ENCODE results near the gene SESN1. TPM values are rescaled to one million over a fixed set of nuclear protein-coding genes. Genes with fewer than 3 reads are reported as not detected.
"Not testable (repeated sequence)": the region's sequence is repeated elsewhere in the genome, so short reads cannot be mapped to it uniquely, and the experiment has no call there.

SESN1 gene
- total RNA-seq, 1 experiment from 2014 or later, result 30.2 TPM

- TF ChIP-seq ATF6 (CRISPR knock-in tag; IDR thresholded peaks at IDR 0.05), result no peak
Observed at GRCh38 chr6:109143191-109143590, 48.5 kb upstream of the SESN1 start (continued).

- H3K4me1 Mint-ChIP-seq; POLR2A ChIA-PET; CTCF ChIA-PET; ATAC-seq; H3K27ac Mint-ChIP-seq; H3K36me3 Mint-ChIP-seq; H3K9me3 Mint-ChIP-seq; H3K27me3 Mint-ChIP-seq (ENCODE audit: low read depth); DNase-seq (ENCODE audit: low spot score); H3K4me3 Mint-ChIP-seq: not testable (repeated sequence)
Observed at GRCh38 chr6:109142067-109142466, 47.4 kb upstream of the SESN1 start.

DNA sequence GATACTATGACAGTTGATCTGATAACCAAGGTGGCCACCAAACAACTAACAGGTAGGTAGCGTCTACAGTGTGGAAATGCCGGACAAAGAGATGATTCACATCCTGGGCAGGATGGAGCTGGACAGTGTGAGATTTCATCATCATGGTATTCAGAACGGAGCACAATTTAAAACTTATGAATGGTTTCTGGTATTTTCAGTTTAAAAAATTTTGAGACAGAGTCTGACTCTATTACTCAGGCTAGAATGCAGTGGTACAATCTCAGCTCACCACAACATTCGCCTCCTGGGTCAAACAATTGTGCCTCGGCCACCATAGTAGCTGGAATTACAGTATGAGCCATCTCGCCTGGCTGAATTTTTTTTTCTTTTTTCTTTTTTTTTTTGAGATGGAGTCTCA, 44.5 kb upstream of the SESN1 start:
- CTCF ChIA-PET, result no interaction called here

DNA sequence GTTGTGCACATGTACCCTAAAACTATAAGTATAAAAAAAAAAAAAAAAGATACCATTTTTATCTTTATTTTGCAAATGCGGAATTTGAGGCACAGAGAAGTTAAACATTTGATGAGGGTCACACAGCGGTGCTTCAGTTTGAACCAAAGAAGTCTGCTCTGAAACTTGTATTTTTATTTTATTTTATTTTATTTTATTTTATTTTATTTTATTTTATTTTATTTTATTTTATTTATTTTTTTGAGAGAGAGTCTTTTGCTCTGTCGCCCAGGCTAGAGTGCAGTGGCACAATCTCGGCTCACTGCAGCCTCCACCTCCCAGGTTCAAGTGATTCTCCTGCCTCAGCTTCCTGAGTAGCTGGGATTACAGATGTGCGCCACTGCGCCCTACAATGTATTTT, 41.9 kb upstream of the SESN1 start:
- POLR2A ChIA-PET; DNase-seq (ENCODE audit: low spot score); H3K36me3 Mint-ChIP-seq; H3K27ac Mint-ChIP-seq; H3K27me3 Mint-ChIP-seq (ENCODE audit: low read depth); H3K4me3 Mint-ChIP-seq; H3K4me1 Mint-ChIP-seq; ATAC-seq: not testable (repeated sequence)
- peak; percentile 95 for TF ChIP-seq HMGA2 (CRISPR knock-in tag; IDR thresholded peaks at IDR 0.05)
- CTCF ChIA-PET, result interaction anchor here (0.6 kb wide), 1 partner anchor 14 kb away, joined by 3 read pairs; no protein-coding TSS in a partner anchor
- peaks cover 10% of the 10 kb centered on the region; the same call in 1 of the 2 replicates for H3K9me3 Mint-ChIP-seq

More for the DNA sequence above, 44.5 kb upstream of the SESN1 start:
- Mint-ChIP-seq H3K36me3 (peaks cover 10% of the 10 kb centered on the region; the same call in 1 of the 2 replicates), H3K27me3 (ENCODE audit: low read depth) (no peaks in the 10 kb centered on the region), H3K9me3 (peaks cover 14% of the 10 kb centered on the region), H3K4me1 (no peaks in the 10 kb centered on the region), H3K27ac (no peak overlapping the region), H3K4me3 (no peak overlapping the region)
- POLR2A ChIA-PET, result interaction anchor here (0.6 kb wide), 1 partner anchor 26 kb away, joined by 5 read pairs; no protein-coding TSS in a partner anchor
- ATAC-seq (no peak), DNase-seq (ENCODE audit: low spot score) (no peak)
- TF ChIP-seq ZNF671 (CRISPR knock-in tag; IDR thresholded peaks at IDR 0.05) (no peak), ZNF317 (CRISPR knock-in tag; IDR thresholded peaks at IDR 0.05; ENCODE audit: borderline replicate concordance, low read depth) (peak; percentile 65; the same call in 1 of the 2 replicates), NR1H2 (CRISPR knock-in tag; IDR thresholded peaks at IDR 0.05) (no peak), AR (CRISPR knock-in tag; IDR thresholded peaks at IDR 0.05) (no peak), MXD4 (CRISPR knock-in tag; IDR thresholded peaks at IDR 0.05; ENCODE audit: borderline replicate concordance) (no peak), CREM (CRISPR knock-in tag; IDR thresholded peaks at IDR 0.05) (no peak)
- TF ChIP-seq, protein P1, sequence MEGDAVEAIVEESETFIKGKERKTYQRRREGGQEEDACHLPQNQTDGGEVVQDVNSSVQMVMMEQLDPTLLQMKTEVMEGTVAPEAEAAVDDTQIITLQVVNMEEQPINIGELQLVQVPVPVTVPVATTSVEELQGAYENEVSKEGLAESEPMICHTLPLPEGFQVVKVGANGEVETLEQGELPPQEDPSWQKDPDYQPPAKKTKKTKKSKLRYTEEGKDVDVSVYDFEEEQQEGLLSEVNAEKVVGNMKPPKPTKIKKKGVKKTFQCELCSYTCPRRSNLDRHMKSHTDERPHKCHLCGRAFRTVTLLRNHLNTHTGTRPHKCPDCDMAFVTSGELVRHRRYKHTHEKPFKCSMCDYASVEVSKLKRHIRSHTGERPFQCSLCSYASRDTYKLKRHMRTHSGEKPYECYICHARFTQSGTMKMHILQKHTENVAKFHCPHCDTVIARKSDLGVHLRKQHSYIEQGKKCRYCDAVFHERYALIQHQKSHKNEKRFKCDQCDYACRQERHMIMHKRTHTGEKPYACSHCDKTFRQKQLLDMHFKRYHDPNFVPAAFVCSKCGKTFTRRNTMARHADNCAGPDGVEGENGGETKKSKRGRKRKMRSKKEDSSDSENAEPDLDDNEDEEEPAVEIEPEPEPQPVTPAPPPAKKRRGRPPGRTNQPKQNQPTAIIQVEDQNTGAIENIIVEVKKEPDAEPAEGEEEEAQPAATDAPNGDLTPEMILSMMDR (IDR thresholded peaks at IDR 0.05), result no peak
- TF ChIP-seq, protein P2, sequence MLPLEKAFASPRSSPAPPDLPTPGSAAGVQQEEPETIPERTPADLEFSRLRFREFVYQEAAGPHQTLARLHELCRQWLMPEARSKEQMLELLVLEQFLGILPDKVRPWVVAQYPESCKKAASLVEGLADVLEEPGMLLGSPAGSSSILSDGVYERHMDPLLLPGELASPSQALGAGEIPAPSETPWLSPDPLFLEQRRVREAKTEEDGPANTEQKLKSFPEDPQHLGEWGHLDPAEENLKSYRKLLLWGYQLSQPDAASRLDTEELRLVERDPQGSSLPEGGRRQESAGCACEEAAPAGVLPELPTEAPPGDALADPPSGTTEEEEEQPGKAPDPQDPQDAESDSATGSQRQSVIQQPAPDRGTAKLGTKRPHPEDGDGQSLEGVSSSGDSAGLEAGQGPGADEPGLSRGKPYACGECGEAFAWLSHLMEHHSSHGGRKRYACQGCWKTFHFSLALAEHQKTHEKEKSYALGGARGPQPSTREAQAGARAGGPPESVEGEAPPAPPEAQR (CRISPR knock-in tag; IDR thresholded peaks at IDR 0.05), result no peak

- CTCF ChIA-PET; POLR2A ChIA-PET; H3K36me3 Mint-ChIP-seq; H3K27ac Mint-ChIP-seq; H3K27me3 Mint-ChIP-seq (ENCODE audit: low read depth); ATAC-seq; H3K4me1 Mint-ChIP-seq; H3K4me3 Mint-ChIP-seq; DNase-seq (ENCODE audit: low spot score): not testable (repeated sequence)
- peaks cover 10% of the 10 kb centered on the region; the same call in 1 of the 2 replicates for H3K9me3 Mint-ChIP-seq
Observed at GRCh38 chr6:109136039-109136438, 41.4 kb upstream of the SESN1 start.

DNA sequence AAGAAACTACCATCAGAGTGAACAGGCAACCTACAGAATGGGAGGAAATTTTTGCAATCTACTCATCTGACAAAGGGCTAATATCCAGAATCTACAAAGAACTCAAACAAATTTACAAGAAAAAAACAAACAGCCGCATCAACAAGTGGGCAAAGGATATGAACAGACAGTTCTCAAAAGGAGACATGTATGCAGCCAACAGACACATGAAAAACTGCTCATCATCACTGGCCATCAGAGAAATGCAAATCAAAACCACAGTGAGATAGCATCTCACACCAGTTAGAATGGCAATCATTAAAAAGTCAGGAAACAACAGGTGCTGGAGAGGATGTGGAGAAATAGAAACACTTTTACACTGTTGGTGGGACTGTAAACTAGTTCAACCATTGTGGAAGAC, 41.0 kb upstream of the SESN1 start:
- POLR2A ChIA-PET; CTCF ChIA-PET; H3K36me3 Mint-ChIP-seq; H3K27me3 Mint-ChIP-seq (ENCODE audit: low read depth); H3K4me3 Mint-ChIP-seq; H3K4me1 Mint-ChIP-seq; DNase-seq (ENCODE audit: low spot score); ATAC-seq; H3K27ac Mint-ChIP-seq: not testable (repeated sequence)
- peaks cover 10% of the 10 kb centered on the region; the same call in 1 of the 2 replicates for H3K9me3 Mint-ChIP-seq
